SK-N-SH treated with all-trans-retinoic acid at 6 μM for 48 hours (cell line): ENCODE results near the gene GPR153.

ENCODE experiments used
- ATAC-seq: fragments of 200-7000 bp; cut with Tn5 transposase; 3 replicates; pipeline ENCODE4 v1.9.1; 2020; ENCODE audit warnings: mild to moderate bottlenecking, moderate library complexity
- RARB ChIP-seq: fragments of 250-450 bp; sonication (Bioruptor Pico); IDR thresholded peaks from 2 replicates; pipeline ENCODE4 v1.8.0; 2021; ENCODE audit warnings: mild to moderate bottlenecking, moderate library complexity
- ZNF8 ChIP-seq: fragments of 450-650 bp; formaldehyde crosslinking; IDR thresholded peaks from 2 replicates; pipeline ENCODE4 v1.5.0; 2020; ENCODE audit warnings: mild to moderate bottlenecking, moderate library complexity
- TF ChIP-seq, protein P1 (sequence below): fragments of 250-450 bp; sonication (Bioruptor Pico); IDR thresholded peaks from 2 replicates; pipeline ENCODE4 v1.8.0; 2020; ENCODE audit warnings: mild to moderate bottlenecking, moderate library complexity, borderline replicate concordance

GPR153 gene

GRCh38 chr1:6197746-6198427 is 63.0 kb downstream of the GPR153 start:
- TF ChIP-seq ZNF8 (CRISPR knock-in tag) (no peak), RARB (CRISPR knock-in tag) (no peak)
- TF ChIP-seq, protein P1, sequence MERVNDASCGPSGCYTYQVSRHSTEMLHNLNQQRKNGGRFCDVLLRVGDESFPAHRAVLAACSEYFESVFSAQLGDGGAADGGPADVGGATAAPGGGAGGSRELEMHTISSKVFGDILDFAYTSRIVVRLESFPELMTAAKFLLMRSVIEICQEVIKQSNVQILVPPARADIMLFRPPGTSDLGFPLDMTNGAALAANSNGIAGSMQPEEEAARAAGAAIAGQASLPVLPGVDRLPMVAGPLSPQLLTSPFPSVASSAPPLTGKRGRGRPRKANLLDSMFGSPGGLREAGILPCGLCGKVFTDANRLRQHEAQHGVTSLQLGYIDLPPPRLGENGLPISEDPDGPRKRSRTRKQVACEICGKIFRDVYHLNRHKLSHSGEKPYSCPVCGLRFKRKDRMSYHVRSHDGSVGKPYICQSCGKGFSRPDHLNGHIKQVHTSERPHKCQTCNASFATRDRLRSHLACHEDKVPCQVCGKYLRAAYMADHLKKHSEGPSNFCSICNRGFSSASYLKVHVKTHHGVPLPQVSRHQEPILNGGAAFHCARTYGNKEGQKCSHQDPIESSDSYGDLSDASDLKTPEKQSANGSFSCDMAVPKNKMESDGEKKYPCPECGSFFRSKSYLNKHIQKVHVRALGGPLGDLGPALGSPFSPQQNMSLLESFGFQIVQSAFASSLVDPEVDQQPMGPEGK: no peak
- ATAC-seq: no peak
